NCI-H2227 treated with DMSO at 0.1 percent for 48 hours (cell line): ENCODE measurements around the gene RALBP1.
"Not testable (repeated sequence)": the region's sequence is repeated elsewhere in the genome, so short reads cannot be mapped to it uniquely, and the experiment has no call there.

Experiments
- DNase-seq: peaks from one replicate; lab custom pipeline; 2025; lab: John Stamatoyannopoulos, UW

Gene RALBP1

DNA sequence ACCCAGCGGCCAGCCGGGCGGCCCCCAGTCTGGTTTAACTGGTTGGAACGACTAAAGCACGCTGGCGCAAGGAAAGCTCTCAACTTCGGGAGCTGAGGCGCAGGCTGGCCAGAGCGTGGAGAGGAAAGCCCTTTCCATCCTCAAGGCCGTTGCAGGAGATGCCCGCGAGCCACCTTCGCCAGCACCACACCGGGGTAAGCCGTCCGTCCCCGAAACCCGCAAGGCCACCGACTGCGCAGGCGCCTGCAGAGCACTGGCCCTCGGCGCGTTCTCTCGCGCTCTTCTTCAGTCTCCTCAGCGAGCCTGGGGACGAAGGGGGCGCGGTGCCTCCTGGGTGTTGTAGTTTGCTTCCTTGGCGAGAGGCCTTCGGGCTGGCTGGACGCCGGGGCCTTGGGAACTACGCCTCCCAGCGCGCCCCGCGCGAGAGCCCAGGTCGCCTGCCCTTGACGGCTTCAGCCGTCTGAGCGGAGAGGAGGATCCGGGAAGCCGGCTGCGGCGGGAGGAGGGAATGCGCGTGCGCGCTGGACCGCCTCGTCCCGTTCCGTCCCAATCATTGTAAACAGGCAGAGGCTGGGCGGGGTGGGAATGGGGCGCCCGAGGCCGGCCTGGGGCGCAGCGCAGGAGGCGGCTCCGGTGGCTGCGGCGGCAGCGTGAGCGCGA, at the start of gene RALBP1:
Gene RALBP1 (plus strand): TSS at position 531 of the 660 bp plus-strand sequence. CDS start 37,533 bp downstream, outside the sequence.
- peak; percentile 99 for DNase-seq

DNA sequence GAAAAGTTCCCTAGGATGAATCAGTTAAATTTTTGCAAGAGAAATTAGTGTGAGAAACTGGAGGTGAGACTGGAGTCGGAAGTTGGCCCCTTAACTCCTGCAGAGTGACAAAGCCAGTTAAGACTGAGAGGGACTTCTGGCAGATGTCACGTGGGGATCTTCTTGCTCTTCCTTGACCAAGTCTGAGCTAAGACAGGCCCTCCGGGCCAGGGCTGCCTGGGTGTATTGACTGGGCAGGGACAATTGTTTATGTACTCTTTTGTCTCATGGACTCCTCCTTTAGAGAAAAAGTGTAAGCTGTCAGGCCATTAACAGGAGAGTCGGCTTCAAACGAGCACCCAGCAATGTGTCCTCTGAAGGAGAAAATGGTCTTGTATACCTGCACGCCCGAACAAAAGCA, 48.6 kb upstream of the RALBP1 start:
- no peak for DNase-seq

- no peak for DNase-seq
Observed at GRCh38 chr18:9428301-9428706, 47.0 kb upstream of the RALBP1 start.

GRCh38 chr18:9428862-9429661, 46.3 kb upstream of the RALBP1 start:
- DNase-seq, result no peak

DNA sequence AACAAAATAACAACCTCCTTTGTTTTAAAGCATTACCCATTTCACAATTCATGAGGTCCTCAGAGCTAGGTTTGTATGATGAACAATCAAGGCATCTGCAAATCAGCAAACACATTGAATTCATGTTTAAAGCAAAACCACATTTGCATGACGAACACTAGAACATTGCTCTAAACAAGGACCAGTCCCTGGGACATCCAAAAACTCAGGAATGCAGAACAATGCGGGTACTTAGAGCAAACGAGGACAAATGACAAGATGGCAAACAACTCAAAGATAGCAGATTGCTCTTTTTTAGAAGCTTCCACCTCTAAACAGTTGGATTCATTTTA, 45.7 kb upstream of the RALBP1 start:
- no peak for DNase-seq

GRCh38 chr18:9430315-9430714, 45.0 kb upstream of the RALBP1 start:
- not testable (repeated sequence) for DNase-seq

GRCh38 chr18:9431296-9431695, 44.0 kb upstream of the RALBP1 start:
- DNase-seq, result no peak

- not testable (repeated sequence) for DNase-seq
Observed at GRCh38 chr18:9433122-9433521, 42.2 kb upstream of the RALBP1 start.

DNA sequence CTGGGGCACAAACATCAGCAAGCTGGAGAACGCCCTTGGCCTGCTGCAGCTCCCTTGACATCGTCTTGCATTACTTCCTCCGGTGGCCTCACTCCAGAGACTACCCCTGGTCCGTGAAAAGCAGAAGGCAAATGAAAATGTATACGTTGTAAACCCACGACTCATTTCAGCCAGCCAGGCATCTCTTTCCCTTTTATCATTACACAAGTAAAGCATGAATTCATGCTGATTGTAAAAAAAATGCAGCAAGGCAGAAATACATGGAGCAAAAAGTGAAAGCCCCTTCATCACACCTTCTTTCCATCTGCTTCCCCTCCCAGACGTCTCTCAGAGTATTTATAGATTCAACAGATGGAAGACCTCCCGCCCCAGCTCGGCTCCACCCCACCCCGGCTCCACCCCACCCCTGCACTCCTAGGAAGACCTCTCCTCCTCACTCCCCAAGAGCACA, 41.6 kb upstream of the RALBP1 start:
- no peak for DNase-seq

GRCh38 chr18:9434122-9434701, 41.1 kb upstream of the RALBP1 start:
- DNase-seq, result peak; percentile 12

DNA sequence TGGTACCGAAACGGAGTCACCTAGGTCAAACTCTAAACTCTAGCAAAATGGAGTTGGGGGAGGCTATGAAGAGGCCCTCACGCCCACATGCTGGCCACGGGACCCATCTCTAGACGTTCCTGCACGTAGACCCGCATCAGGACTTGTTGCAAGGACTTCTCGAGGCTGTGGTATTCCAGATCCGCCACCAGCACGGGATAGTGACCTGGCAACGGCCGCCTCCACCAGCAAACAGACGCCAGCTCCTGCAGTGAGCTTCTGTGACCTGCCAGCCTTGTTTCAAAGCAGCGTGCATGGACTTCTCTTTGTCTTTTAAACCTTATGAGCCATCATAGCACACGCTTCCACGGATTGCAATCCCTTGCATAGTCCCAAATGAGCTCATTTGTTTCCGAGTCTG, 40.3 kb upstream of the RALBP1 start:
- DNase-seq, result no peak

DNA sequence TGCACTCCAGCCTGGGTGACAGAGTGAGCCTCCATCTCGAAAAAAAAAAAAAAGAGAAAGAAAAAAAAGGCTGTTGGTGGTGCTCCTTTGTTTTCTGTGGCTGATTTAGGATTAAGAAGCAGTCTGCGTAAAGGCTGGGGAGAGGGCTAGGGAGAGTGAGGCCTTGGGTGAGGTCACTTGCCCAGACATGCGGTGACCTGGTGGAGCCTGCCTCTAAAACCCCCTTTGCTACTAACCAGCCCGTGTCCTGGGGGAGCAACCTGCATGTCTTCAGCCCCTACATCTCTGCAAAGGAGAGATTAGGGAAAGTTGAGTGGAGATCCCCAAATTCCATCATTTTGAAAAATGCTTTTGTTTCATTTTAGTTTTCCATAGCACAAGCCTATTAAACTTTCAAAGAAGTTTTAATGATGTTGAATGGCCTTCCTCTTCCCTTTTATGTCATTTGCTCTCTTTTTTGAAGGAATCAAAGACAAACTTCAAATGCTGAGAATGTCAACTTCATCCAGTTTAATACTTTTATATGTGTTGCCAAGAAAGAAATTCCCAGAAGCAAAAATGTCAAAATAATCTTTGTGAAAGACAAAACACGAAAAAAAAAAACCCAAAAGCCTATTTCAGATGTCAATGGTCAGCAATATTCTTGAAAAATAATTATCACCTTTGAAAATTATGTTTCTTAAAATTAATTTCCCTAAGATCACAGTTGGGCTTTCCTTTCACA, 38.9 kb upstream of the RALBP1 start:
- DNase-seq, result no peak

DNA sequence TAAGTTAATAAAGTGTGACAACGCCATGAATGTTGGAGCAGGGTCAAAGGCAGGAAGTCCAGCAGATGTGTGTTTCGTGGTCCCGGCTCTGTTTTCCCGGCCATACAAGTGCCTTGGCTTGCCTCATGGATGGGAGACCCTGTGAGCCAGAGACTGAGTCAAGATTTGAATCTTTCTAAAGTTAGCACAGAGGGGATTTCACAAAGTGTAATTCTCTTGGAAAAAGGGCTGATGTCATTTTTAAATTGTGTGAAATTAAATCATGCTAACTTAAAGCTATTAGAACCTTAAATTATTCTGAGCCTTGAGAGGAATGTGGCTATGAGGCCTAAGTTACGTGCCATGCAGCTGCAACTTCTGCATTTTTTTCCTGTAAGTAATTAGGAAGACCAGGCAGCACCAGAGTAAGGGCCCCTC, 38.3 kb upstream of the RALBP1 start:
- no peak for DNase-seq

DNA sequence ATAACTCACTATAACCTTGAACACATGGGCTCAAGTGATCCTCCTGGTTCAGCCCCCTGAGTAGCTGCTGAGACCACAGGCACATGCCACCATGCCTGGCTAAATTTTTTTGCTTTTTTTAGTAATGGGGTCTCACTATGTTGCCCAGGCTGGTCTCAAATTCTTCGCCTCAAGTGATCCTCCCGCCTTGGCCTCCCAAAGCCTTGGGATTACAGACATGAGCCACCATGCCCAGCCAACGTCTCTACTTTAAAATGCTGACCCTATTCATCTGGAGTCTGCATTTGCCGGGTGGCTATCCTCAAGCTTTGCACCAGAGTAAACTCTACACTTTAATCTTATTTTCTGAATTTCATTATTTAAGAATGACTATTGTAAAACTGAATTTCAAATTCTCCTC, 37.6 kb upstream of the RALBP1 start:
- no peak for DNase-seq

DNA sequence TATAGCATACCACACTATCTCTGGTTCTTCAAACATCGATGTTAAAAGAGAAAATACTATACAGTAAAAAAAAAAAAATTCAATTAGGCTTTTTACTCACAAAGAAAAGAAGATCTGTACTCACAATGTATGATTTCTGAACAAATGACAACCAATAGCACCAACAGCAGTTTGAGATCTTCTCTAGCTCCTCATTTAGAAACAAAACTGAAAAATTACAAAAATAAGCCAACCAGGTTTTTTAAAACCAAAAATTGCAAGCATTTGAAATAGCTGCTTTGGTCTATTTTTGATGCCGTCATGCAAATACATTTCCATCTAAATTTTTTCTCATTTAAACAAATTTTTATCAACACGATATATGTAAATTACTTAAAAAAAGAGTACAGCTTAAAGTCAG, 34.3 kb upstream of the RALBP1 start:
- no peak for DNase-seq

DNA sequence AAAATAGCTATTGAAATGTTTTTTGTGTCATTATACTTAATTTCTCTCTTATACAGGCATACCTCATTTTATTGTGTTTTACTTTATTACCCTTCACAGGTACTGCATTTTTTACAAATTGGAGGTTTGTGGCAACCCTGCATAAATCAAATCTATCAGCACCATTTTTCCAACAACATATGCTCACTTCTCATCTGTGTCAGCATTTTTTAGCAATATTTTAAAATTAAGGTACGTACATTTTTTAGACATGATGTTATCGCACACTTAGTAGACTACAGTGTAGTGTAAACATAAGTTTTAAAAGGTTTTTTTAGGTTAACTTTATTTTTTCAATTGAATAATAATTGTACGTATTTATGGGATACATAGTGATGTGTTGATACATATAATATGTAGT, 30.8 kb upstream of the RALBP1 start:
- DNase-seq, result no peak

DNA sequence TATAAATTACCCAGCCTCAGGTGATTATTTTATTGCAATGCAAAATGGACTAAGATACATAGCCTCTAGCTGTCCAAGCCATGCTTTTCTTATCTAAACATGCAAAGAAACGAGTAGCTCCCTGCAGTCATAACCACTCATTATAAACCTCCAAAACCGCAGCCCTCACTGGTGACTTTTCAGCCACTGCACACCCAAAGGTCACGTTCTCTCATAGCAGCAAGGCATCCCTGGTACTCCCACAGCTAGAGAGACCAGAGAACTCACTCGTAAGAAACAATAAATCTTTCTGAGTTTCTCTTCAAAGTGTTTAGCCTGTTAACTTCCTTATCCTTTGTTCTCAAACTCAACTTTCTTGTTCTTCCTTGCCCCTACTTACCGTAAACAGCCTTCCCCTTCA, 28.5 kb upstream of the RALBP1 start:
- DNase-seq, result no peak

DNA sequence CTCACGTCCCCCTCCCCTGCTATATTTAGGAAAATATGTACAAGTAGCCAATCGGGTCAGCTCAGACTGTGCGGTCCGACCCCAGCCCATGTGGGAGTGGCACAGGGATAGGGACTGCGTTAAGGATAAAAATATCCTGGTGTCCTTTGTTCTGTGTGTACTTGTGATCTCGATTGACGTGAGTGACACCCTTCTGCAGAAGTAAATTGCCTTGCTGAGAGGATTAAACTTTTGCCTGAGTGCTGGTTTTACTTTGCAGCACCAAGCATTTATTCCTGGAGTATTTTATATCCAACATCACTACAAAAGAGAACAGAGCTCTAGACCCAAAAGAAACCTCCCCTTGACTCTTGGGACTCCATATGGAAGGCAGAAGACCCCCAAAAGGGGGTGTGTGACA, 28.0 kb upstream of the RALBP1 start:
- no peak for DNase-seq

- no peak for DNase-seq
Observed at GRCh38 chr18:9449600-9450414, 25.5 kb upstream of the RALBP1 start.

GRCh38 chr18:9450920-9451319, 24.4 kb upstream of the RALBP1 start:
- not testable (repeated sequence) for DNase-seq

DNA sequence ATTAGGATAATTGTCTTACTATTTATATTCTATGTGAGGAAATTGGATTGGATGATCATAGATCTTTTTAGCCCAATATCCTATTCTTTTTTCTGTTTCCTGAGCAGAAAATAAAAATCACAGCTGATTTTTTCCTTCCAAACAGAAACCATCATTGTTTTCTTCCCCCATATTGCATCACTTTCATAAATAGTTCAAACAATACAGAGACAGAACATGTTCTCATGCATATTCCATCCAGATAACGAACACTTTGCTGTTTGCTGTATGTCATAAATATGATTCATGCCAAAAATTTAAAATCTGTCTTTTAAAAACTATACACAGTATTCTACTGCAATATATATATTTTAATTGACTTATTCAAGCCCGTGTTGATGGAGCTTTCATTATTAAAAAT, 22.0 kb upstream of the RALBP1 start:
- DNase-seq, result no peak
